GM12892 (cell line): ENCODE data around the gene DAZAP1.

Source experiments
- DNase-seq: peaks from one replicate; pipeline ENCODE4 v3.0.0; 2011; ENCODE audit not compliant: insufficient read length
- FAIRE-seq: peaks from 2 replicates; lab custom pipeline; 2011; peaks lifted over from hg19 to GRCh38; lab: Jason Lieb, UNC
- POLR2A ChIP-seq: IDR thresholded peaks from 2 replicates; pipeline ENCODE4 v1.6.1; 2011; ENCODE audit warnings: low read depth, low read length, control low read depth
- POLR2AphosphoS5 ChIP-seq: IDR thresholded peaks from 2 replicates; pipeline ENCODE4 v1.6.1; 2011; ENCODE audit warnings: low read depth, low read length, control low read depth
- TAF1 ChIP-seq: IDR thresholded peaks from 2 replicates; pipeline ENCODE4 v1.6.1; 2011; ENCODE audit warnings: low read depth, mild to moderate bottlenecking, control low read depth, low read length, borderline replicate concordance

Gene DAZAP1

DNA sequence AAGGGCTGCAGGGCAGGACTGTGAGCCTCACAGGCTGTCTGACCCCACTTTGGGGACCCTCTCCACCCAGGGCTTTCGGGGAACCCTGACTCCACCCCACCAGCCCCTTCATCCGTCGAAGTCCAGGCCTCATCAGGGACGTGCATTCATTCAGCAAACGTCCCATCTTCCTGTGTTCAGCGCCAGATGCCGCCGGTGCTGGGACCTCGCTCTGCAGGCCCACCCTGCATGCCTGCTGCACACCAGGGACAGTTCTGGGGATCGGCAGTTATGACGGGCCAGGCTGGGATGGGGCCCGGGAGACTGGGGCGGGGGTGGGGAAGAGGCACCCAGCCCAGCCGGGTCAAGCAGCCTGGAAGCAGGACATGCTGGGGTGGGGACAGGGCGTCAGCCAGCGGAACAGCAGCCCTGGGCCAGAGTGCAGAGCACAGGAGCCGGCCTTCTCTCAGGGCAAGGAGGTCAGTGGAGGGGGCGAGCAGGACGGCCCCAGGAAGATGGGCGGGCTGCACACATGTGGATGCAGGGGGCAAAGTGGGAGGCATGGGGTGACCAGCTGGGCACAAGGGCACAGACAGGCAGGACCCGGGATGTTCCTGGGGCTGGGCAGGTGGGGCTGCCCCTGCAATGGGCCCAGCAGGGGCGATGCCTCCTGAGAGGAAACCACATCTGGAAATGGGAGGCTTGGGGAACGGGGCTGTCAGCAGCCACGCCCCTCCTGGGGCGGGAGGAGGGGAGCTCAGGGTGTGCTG, 11.2 kb upstream of the DAZAP1 start:
- FAIRE-seq (no peak), DNase-seq (no peak)
- TF ChIP-seq POLR2AphosphoS5: no peak
- no peak for TF ChIP-seq TAF1
- TF ChIP-seq POLR2A: no peak

- TF ChIP-seq POLR2A (no peak), POLR2AphosphoS5 (no peak), TAF1 (no peak)
- FAIRE-seq (no peak), DNase-seq (no peak)
These were observed 10.4 kb upstream of the DAZAP1 start for GRCh38 chr19:1396768-1397679.

- DNase-seq: no peak
- TF ChIP-seq POLR2A (no peak), TAF1 (no peak), POLR2AphosphoS5 (no peak)
- FAIRE-seq: no peak
These were observed 9.5 kb upstream of the DAZAP1 start for GRCh38 chr19:1397838-1398237.

DNA sequence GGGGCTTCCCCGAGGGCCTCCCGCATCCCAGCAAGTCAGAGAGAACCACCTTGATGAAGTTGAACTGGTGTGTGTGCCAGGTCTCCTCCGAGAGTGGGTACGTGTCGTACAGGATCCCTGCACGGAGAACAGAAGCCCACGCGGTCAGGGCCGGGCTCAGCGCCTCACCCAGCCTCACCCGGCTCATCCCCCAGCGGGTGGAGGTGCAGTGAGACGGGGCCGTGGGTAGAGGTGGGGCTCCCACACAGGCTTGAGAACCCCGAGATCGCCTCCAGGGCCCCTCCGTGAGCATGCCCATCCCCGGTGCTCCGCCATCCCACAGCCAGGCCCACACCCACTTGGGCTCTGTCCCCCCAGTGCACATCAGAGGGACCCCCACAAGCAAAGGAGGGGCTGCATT, 8.3 kb upstream of the DAZAP1 start:
- FAIRE-seq: no peak
- TF ChIP-seq POLR2A (no peak), TAF1 (no peak), POLR2AphosphoS5 (no peak)
- no peak for DNase-seq

- no peak for TF ChIP-seq POLR2A
- TF ChIP-seq TAF1: no peak
- no peak for TF ChIP-seq POLR2AphosphoS5
- DNase-seq (no peak), FAIRE-seq (no peak)
These were observed 7.6 kb upstream of the DAZAP1 start for GRCh38 chr19:1399745-1400144.

DNA sequence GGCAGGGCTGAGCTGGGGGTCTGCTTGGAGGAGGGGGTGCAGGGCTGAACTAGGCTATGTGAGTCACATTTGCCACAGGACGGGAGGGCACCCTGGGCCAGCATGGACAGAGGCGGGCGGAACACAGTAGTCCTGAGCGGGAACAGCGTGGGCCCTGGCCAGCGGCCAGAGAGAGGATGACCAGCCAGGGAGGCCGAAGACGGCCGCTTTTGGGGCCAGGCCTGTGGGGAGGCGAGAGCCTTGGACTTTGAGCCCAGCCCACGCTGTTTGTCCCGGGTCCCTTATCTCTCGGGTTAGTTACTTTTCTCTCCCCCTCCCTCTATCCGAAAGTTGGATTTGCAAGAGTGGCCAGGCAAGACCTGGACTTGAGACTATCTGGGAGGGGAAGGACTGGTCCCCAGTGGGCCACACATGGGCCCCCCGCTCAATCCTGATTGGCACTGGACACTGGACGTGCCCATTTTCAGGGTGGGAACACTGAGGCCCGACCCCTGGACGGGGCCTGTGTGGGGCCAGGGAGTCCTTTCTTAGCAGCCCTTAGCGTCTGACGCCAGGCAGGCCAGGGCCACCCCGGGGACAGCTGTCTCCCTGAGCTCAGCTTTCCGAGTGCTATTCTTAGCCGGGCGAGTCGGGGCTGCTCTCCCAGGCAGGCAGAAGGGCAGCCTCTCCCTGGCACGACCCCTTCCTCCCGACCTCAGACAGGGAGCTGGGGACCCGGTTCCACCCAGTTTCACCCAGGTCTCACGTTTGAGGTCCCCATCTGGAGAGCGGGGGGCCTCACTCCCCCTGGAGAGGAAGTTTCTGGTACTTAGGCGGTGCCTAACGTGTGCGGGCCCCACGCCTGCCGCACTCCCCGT, 6.9 kb upstream of the DAZAP1 start:
- DNase-seq (peak; percentile 56), FAIRE-seq (no peak)
- TF ChIP-seq POLR2A: no peak
- no peak for TF ChIP-seq TAF1
- TF ChIP-seq POLR2AphosphoS5: no peak

GRCh38 chr19:1401138-1401888, 6.1 kb upstream of the DAZAP1 start, which contains the start of gene GAMT:
TSS of gene GAMT (minus strand) at chr19:1401542. CDS start at chr19:1401476, 66 bp downstream.
- peak; percentile 79 for DNase-seq
- peak; percentile 85 for FAIRE-seq
- TF ChIP-seq POLR2AphosphoS5 (no peak), POLR2A (no peak), TAF1 (no peak)

GRCh38 chr19:1401889-1402217, 5.5 kb upstream of the DAZAP1 start:
- DNase-seq (no peak), FAIRE-seq (no peak)
- TF ChIP-seq POLR2AphosphoS5: no peak
- no peak for TF ChIP-seq POLR2A
- no peak for TF ChIP-seq TAF1

DNA sequence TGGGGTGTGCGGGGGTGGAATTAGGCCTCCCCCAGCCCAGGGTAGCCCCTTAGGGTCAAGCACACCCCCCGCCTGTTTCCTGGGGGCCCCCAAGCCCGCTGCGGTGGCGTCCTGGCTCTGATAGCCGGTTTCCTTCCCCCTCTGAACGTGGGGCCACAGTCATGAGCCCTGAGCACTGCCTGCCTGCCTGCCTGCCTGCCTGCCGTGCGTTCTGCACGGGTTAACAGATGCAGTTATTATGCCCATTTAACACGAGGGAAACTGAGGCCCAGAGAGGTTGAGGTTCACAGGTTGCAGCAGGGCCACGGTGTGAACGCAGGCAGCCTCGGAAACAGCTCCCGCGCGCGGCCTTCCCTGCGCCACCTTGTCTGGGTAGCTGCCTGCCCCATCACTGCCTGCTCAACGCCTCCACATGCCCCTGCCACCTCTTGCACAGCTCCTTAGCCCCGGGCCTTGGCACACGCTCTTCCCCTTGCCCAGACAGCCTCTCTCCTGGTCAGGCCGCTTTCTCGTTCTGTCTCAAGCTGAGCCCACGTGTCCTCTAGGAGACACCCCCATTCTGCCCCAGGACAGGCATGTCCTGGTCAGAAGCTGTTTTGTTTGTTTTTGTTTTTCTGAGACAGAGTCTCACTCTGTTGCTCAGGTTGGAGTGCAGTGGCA, 4.8 kb upstream of the DAZAP1 start:
- no peak for FAIRE-seq
- no peak for DNase-seq
- TF ChIP-seq POLR2AphosphoS5: no peak
- no peak for TF ChIP-seq TAF1
- TF ChIP-seq POLR2A: no peak

DNA sequence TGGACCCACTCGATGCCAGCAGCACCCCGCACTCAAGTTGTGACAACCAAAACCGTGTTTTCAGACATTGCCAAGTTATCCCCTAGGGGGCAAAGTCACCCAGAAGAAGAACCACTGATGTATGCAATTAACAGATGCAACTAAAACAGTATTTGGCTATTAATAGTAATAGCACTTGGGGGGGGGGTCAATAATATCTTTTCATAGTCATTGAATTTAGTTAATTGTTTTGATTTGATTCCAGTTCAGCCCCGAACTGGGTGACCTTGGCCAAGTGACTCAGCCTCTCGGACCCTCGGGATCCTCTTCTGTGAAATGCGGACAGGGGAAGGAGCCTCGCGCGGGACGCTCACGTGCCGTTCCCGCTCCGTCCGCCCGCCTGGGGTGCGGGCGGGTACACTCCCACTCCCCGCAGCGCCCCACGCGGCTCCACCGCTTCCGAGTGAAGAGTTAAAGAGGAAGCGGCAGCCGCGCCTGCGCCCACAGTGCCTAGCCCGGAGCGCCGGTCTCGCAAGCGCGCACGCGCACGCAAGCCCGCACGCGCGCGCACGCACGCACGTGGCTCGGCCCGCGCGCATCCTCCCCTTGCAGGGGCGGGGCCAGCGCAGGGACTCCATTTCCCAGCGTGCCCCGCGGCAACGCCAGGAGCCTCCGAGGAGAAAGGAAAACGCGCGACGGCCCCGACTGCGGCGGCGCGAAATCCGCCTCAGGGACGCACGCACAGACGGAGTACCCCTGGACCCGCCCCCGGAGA, 435 bp upstream of the DAZAP1 start:
- TF ChIP-seq POLR2AphosphoS5 (peak; percentile 69), TAF1 (no peak), POLR2A (peak; percentile 67; the same call in 1 of the 2 replicates)
- FAIRE-seq (peak; percentile 97), DNase-seq (peak; percentile 95)
